HG03521 (cell line): ENCODE measurements around the gene ATP6V1C2.
A peak's percentile ranks its signal among the peaks of the same experiment; 100 is the strongest.

Experiments used
- ATAC-seq: cut with Tn5 transposase; IDR thresholded peaks from one replicate; pipeline ENCODE4 v1.9.1; 2021; ENCODE audit warnings: mild to moderate bottlenecking, moderate library complexity; ENCODE audit not compliant: unreplicated experiment

ATP6V1C2 gene

GRCh38 chr2:10721396-10722251 is at the start of gene ATP6V1C2:
Gene ATP6V1C2 (plus strand): TSS chr2:10721630. CDS start chr2:10722850, 1,220 bp downstream.
- ATAC-seq = peak; percentile 64

GRCh38 chr2:10675131-10675530 is 46.3 kb upstream of the ATP6V1C2 start:
- ATAC-seq = no peak

GRCh38 chr2:10678225-10678624 is 43.2 kb upstream of the ATP6V1C2 start:
- no peak for ATAC-seq

GRCh38 chr2:10680214-10680613 is 41.2 kb upstream of the ATP6V1C2 start:
- ATAC-seq = no peak

- no peak for ATAC-seq
Observed at GRCh38 chr2:10680957-10681356, 40.5 kb upstream of the ATP6V1C2 start.

GRCh38 chr2:10686176-10686730 is 35.2 kb upstream of the ATP6V1C2 start:
- ATAC-seq = no peak

GRCh38 chr2:10688921-10689807 is 32.3 kb upstream of the ATP6V1C2 start:
- peak; percentile 14 for ATAC-seq

- ATAC-seq = no peak
Observed at GRCh38 chr2:10691521-10691920, 29.9 kb upstream of the ATP6V1C2 start.

- no peak for ATAC-seq
Observed at GRCh38 chr2:10700078-10700803, 21.2 kb upstream of the ATP6V1C2 start.

- no peak for ATAC-seq
Observed at GRCh38 chr2:10704034-10704594, 17.3 kb upstream of the ATP6V1C2 start.

- ATAC-seq = no peak
Observed at GRCh38 chr2:10706033-10706432, 15.4 kb upstream of the ATP6V1C2 start.

- no peak for ATAC-seq
Observed at GRCh38 chr2:10707831-10708230, 13.6 kb upstream of the ATP6V1C2 start.

- ATAC-seq = no peak
Observed at GRCh38 chr2:10709290-10709939, 12.0 kb upstream of the ATP6V1C2 start.

- ATAC-seq = no peak
Observed at GRCh38 chr2:10712185-10712809, 9.1 kb upstream of the ATP6V1C2 start.

GRCh38 chr2:10716581-10716980 is 4.8 kb upstream of the ATP6V1C2 start:
- no peak for ATAC-seq

- ATAC-seq = no peak
Observed at GRCh38 chr2:10717628-10718027, 3.8 kb upstream of the ATP6V1C2 start.

- ATAC-seq = no peak
Observed at GRCh38 chr2:10720306-10720705, 1.1 kb upstream of the ATP6V1C2 start.

- no peak for ATAC-seq
Observed at GRCh38 chr2:10720947-10721395, 459 bp upstream of the ATP6V1C2 start.

- no peak for ATAC-seq
Observed at GRCh38 chr2:10722252-10722825, 909 bp downstream of the ATP6V1C2 start.
